GM12864 (cell line): ENCODE results near the gene DOCK2.
A peak's percentile ranks its signal among the peaks of the same experiment; 100 is the strongest.

Source experiments
- DNase-seq: peaks from one replicate; pipeline ENCODE4 v3.0.0-alpha.2; 2011; ENCODE audit warnings: low read depth
- H3K4me3 ChIP-seq: 2 replicates; pipeline ENCODE4 v1.5.1; 2011; ENCODE audit warnings: mild to moderate bottlenecking, low read depth, low read length, control low read depth
- CTCF ChIP-seq: IDR thresholded peaks from 2 replicates; pipeline ENCODE4 v1.5.1; 2011; ENCODE audit warnings: low read depth, mild to moderate bottlenecking, moderate library complexity, low read length, control low read depth, inconsistent platforms; ENCODE audit errors: missing control alignments

Gene DOCK2

GRCh38 chr5:170097934-170098333, 460.9 kb downstream of the DOCK2 start:
- no peak for DNase-seq

GRCh38 chr5:170100066-170100943, 463.2 kb downstream of the DOCK2 start:
- TF ChIP-seq CTCF: peak; percentile 68
- no peak overlapping the region for H3K4me3 ChIP-seq
- DNase-seq: peak; percentile 37

More at GRCh38 chr5:170097934-170098333, 460.9 kb downstream of the DOCK2 start:
- TF ChIP-seq CTCF: no peak
- no peak overlapping the region for H3K4me3 ChIP-seq

GRCh38 chr5:170103447-170103846, 466.4 kb downstream of the DOCK2 start:
- no peak for DNase-seq
- no peak for TF ChIP-seq CTCF
- H3K4me3 ChIP-seq: no peak overlapping the region

GRCh38 chr5:170104299-170104698, 467.2 kb downstream of the DOCK2 start:
- TF ChIP-seq CTCF: no peak
- H3K4me3 ChIP-seq: no peak overlapping the region
- DNase-seq: no peak

GRCh38 chr5:170104710-170105109, 467.6 kb downstream of the DOCK2 start:
- no peak for TF ChIP-seq CTCF
- DNase-seq: no peak
- H3K4me3 ChIP-seq: no peak overlapping the region

GRCh38 chr5:170105642-170106611, 468.9 kb downstream of the DOCK2 start, which contains the start of gene FOXI1:
FOXI1 (plus strand) TSS chr5:170105897; CDS start chr5:170105958, 61 bp downstream.
- DNase-seq: no peak
- no peak for TF ChIP-seq CTCF
- no peak within 1 kb of the TSS for H3K4me3 ChIP-seq
